ENCODE results near the gene ZBTB7C. TPM values are rescaled to one million over a fixed set of nuclear protein-coding genes. Genes with fewer than 3 reads are reported as not detected.

The ZBTB7C gene
- total RNA-seq, 1 donor from 2014 or later = under 0.01 TPM

GRCh38 chr18:48330016-48330991, 78.9 kb downstream of the ZBTB7C start:
- FAIRE-seq (no peak), DNase-seq (ENCODE audit: low read depth) (peak; percentile 97)
- Histone ChIP-seq H3K27me3 (ENCODE audit: control insufficient read depth, insufficient read depth, low read length) (no peaks in the 10 kb centered on the region), H3K36me3 (ENCODE audit: control insufficient read depth, insufficient read depth, low read length) (no peaks in the 10 kb centered on the region), H3K4me3 (ENCODE audit: low read depth, low read length) (no peak overlapping the region)
- no peak for TF ChIP-seq CTCF (IDR thresholded peaks at IDR 0.05; ENCODE audit: insufficient read depth, low read length, severe bottlenecking)

- Histone ChIP-seq H3K36me3 (ENCODE audit: control insufficient read depth, insufficient read depth, low read length) (no peaks in the 10 kb centered on the region), H3K4me3 (ENCODE audit: low read depth, low read length) (no peak overlapping the region), H3K27me3 (ENCODE audit: control insufficient read depth, insufficient read depth, low read length) (no peaks in the 10 kb centered on the region)
- FAIRE-seq (no peak), DNase-seq (ENCODE audit: low read depth) (peak; percentile 71)
- no peak for TF ChIP-seq CTCF (IDR thresholded peaks at IDR 0.05; ENCODE audit: insufficient read depth, low read length, severe bottlenecking)
Observed at GRCh38 chr18:48328473-48329210, 80.5 kb downstream of the ZBTB7C start.

GRCh38 chr18:48326901-48327675, 82.1 kb downstream of the ZBTB7C start:
- no peak for TF ChIP-seq CTCF (IDR thresholded peaks at IDR 0.05; ENCODE audit: insufficient read depth, low read length, severe bottlenecking)
- peak; percentile 72 for DNase-seq (ENCODE audit: low read depth)
- H3K27me3 ChIP-seq (ENCODE audit: control insufficient read depth, insufficient read depth, low read length) = no peaks in the 10 kb centered on the region
- no peak overlapping the region for H3K4me3 ChIP-seq (ENCODE audit: low read depth, low read length)
- peak; percentile 83 for FAIRE-seq
- H3K36me3 ChIP-seq (ENCODE audit: control insufficient read depth, insufficient read depth, low read length) = no peaks in the 10 kb centered on the region

GRCh38 chr18:48325115-48325665, 84.0 kb downstream of the ZBTB7C start:
- H3K36me3 ChIP-seq (ENCODE audit: control insufficient read depth, insufficient read depth, low read length) = no peaks in the 10 kb centered on the region
- no peaks in the 10 kb centered on the region for H3K27me3 ChIP-seq (ENCODE audit: control insufficient read depth, insufficient read depth, low read length)
- no peak for TF ChIP-seq CTCF (IDR thresholded peaks at IDR 0.05; ENCODE audit: insufficient read depth, low read length, severe bottlenecking)
- DNase-seq (ENCODE audit: low read depth) (no peak), FAIRE-seq (no peak)
- H3K4me3 ChIP-seq (ENCODE audit: low read depth, low read length) = no peak overlapping the region

GRCh38 chr18:48324651-48325050, 84.5 kb downstream of the ZBTB7C start:
- H3K4me3 ChIP-seq (ENCODE audit: low read depth, low read length) = no peak overlapping the region
- peak; percentile 98 for FAIRE-seq
- no peak for TF ChIP-seq CTCF (IDR thresholded peaks at IDR 0.05; ENCODE audit: insufficient read depth, low read length, severe bottlenecking)
- DNase-seq (ENCODE audit: low read depth) = peak; percentile 94
- no peaks in the 10 kb centered on the region for H3K27me3 ChIP-seq (ENCODE audit: control insufficient read depth, insufficient read depth, low read length)
- no peaks in the 10 kb centered on the region for H3K36me3 ChIP-seq (ENCODE audit: control insufficient read depth, insufficient read depth, low read length)

Measured in bronchial epithelial cell (primary cell).